Heart left ventricle (tissue), 16 donors: ENCODE data around the gene COL5A3. TPM values are rescaled to one million over a fixed set of nuclear protein-coding genes. Genes with fewer than 3 reads are reported as not detected.
"Not testable (repeated sequence)": the region's sequence is repeated elsewhere in the genome, so short reads cannot be mapped to it uniquely, and the experiment has no call there.

ENCODE experiments used
- ATAC-seq, 4 donors: fragments of 200-7000 bp; cut with Tn5 transposase; one replicate each; pipeline ENCODE4 v1.9.1; 2020 to 2022; ENCODE audit warnings: moderate library complexity in 4 of 4, mild to moderate bottlenecking in 3 of 4, moderate number of reproducible peaks in 1 of 4
- DNase-seq, 5 donors: peaks; one replicate each; pipeline ENCODE4 v3.0.0-alpha.2; 2020
- H3K27ac ChIP-seq, 12 donors: fragments of 200-600 bp; sonication (generic) in 4 of 12; one replicate each; pipeline versions ENCODE4 v1.5.0 to v1.8.0; 2016 to 2022; ENCODE audit warnings: mild to moderate bottlenecking in 2 of 12
- H3K27me3 ChIP-seq, 9 donors: fragments of 200-600 bp; sonication (generic) in 2 of 9; one replicate each; pipeline versions ENCODE4 v1.5.1 to v1.8.0; 2016 to 2022; ENCODE audit warnings: mild to moderate bottlenecking in 3 of 9
- H3K36me3 ChIP-seq, 9 donors: fragments of 200-600 bp; sonication (generic) in 2 of 9; one replicate each; pipeline versions ENCODE4 v1.5.0 to v1.8.0; 2018 to 2022; ENCODE audit warnings: mild to moderate bottlenecking in 2 of 9
- H3K4me1 ChIP-seq, 12 donors: fragments of 200-600 bp; sonication (generic) in 4 of 12; one replicate each; pipeline versions ENCODE4 v1.5.0 to v1.8.0; 2016 to 2022; ENCODE audit warnings: mild to moderate bottlenecking in 3 of 12
- H3K4me3 ChIP-seq, 12 donors: fragments of 200-600 bp; sonication (generic) in 4 of 12; one replicate each; pipeline versions ENCODE4 v1.5.0 to v1.8.0; 2017 to 2022; ENCODE audit warnings: mild to moderate bottlenecking in 9 of 12, moderate library complexity in 4 of 12
- H3K9me3 ChIP-seq, 12 donors: fragments of 200-600 bp; sonication (generic) in 4 of 12; one replicate each; pipeline versions ENCODE4 v1.5.0 to v1.8.0; 2016 to 2022; ENCODE audit warnings: mild to moderate bottlenecking in 1 of 12
- CTCF ChIP-seq, 12 donors: fragments of 200-600 bp; sonication (generic) in 4 of 12; IDR thresholded peaks; one replicate each; pipeline versions ENCODE4 v1.5.0 to v1.8.0; 2018 to 2022; ENCODE audit warnings: antibody characterized with exemption in 12 of 12, mild to moderate bottlenecking in 5 of 12
- POLR2A ChIP-seq, 2 donors: fragments of 450-650 bp; IDR thresholded peaks; one replicate each; pipeline ENCODE4 v1.6.1; 2017; ENCODE audit warnings: antibody characterized with exemption in 2 of 2, mild to moderate bottlenecking in 2 of 2, moderate library complexity in 2 of 2
- WGBS, 4 donors: extraction: QIAGEN DNeasy Blood & Tissue Kit in 2 of 4; methylation state at CpG; one replicate each; pipeline versions ENCODE4 v1.1.5 to v1.1.7; 2013 to 2018; 5-methylcytosine and 5-hydroxymethylcytosine counted together
- intact Hi-C, 10 donors: fragments of 100-400 bp; cut with DNase I; formaldehyde crosslinking; loops; one replicate each; pipeline versions ENCODE4 v1.11.1 to v1.14.2; 2022
- polyA plus RNA-seq, 2 donors: library from polyadenylated mRNA; stranded (reverse); fragments of 200-250 nt; gene quantifications; one replicate each; pipeline ENCODE4 v1.2.3, GENCODE V29; 2013
- total RNA-seq, 9 donors: library from RNA; depleted of rRNA in 2 of 9; stranded (reverse); fragments of >200 nt in 2 of 9; fragmentation: NEBNext Ultra II Directional in 3 of 9; extraction: Animal tissue kit (Norgen Biotek cat#: 25700) in 3 of 9; gene quantifications; one replicate each; pipeline versions ENCODE4 v1.1.0 to v1.2.4, GENCODE V29; 2016 to 2023
- donor health status: ischemic (EF 13 %, LVEDD 7.1; RV severe dilation, severe dysfunction).
- donor health status: healthy with polysubstance abuse.
- donor health status: DM: no; HTN: yes; CAD: no.
- donor health status: DM: no; HTN: no; CAD: no.
- donor health status: ischemic (EF 25% LVEDD 6.9; RV normal size, moderate dysfunction).
- donor health status: ischemic (EF 25% LVEDD 5.7; RV mildly dilated, moderate dysfunction).
- donor health status: healthy.
- donor health status: DM: yes; HTN: yes; CAD: no.
- donor health status: ischemic (EF 35%, LVEDD 5.7; RV mildly dilated, moderate dysfunction).
- donor health status: nonischemic (EF 11% LVEDD 7.7; RV severe dilation, severe dysfunction).
- donor health status: DM: yes; HTN: yes; CAD: no.
- donor health status: PGD.
- donor health status: ischemic (EF 29% LVEDD 5.4; RV normal size, mild dysfunction).
- donor health status: nonischemic (EF 23%, LVEDD 6.1; RV moderate dilation, normal function).

The COL5A3 gene
- total and polyA plus RNA-seq, 11 donors = 5.0 to 34.1 (median 12.2) TPM

GRCh38 chr19:10036601-10037071 lies 26.3 kb upstream of the COL5A3 start:
- Histone ChIP-seq H3K27me3 (peaks cover 0 to 50% (median 6%) of the 10 kb centered on the region in 9 donors), H3K9me3 (peaks cover 0 to 20% (median under 1%) of the 10 kb centered on the region in 12 donors)

GRCh38 chr19:10033614-10034013 lies 23.3 kb upstream of the COL5A3 start:
- WGBS, 4 donors = 70 to 83% (median 78%) methylated on average over 8 of the region's 8 CpGs
- peaks cover 0 to 52% (median 5%) of the 10 kb centered on the region in 9 donors for H3K27me3 ChIP-seq

More at GRCh38 chr19:10036601-10037071, 26.3 kb upstream of the COL5A3 start:
- no peak for TF ChIP-seq CTCF (IDR thresholded peaks at IDR 0.05)
- TF ChIP-seq POLR2A (IDR thresholded peaks at IDR 0.05) = no peak
- DNase-seq = no peak
- Histone ChIP-seq H3K36me3 (no peaks in the 10 kb centered on the region), H3K4me3 (no peak overlapping the region), H3K27ac (no peak overlapping the region), H3K4me1 (no peaks in the 10 kb centered on the region)
- WGBS, 4 donors = 58 to 70% (median 67%) methylated on average over 5 of the region's 5 CpGs
- no peak for ATAC-seq
- intact Hi-C loops = no loop called here

GRCh38 chr19:10027158-10027997 lies 17.1 kb upstream of the COL5A3 start:
- Histone ChIP-seq H3K36me3 (no peaks in the 10 kb centered on the region), H3K27me3 (peaks cover 0 to 30% (median 3%) of the 10 kb centered on the region in 9 donors), H3K9me3 (no peaks in the 10 kb centered on the region), H3K27ac (peak overlapping the region in 1 of 12 donors; percentile 20), H3K4me1 (peaks cover 0 to 9% (median 6%) of the 10 kb centered on the region in 12 donors), H3K4me3 (peak overlapping the region in 1 of 12 donors; percentile 17)
- intact Hi-C loops = loop anchor here (1.0 to 2.0 kb wide), 4 partner anchors 93 to 97 kb away; no protein-coding TSS in a partner anchor
- 8 to 15% (median 12%) methylated on average over 17 to 29 of the region's 29 CpGs for WGBS, 4 donors
- no peak for TF ChIP-seq POLR2A (IDR thresholded peaks at IDR 0.05)
- peak; percentile 88 to 97 (median 94) for TF ChIP-seq CTCF (IDR thresholded peaks at IDR 0.05)
- DNase-seq (peak; percentile 94 to 98 (median 96)), ATAC-seq (peak; percentile 97 to 99 (median 98))

More at GRCh38 chr19:10033614-10034013, 23.3 kb upstream of the COL5A3 start:
- no peak for DNase-seq
- Histone ChIP-seq H3K9me3 (no peaks in the 10 kb centered on the region), H3K27ac (no peak overlapping the region), H3K4me1 (no peaks in the 10 kb centered on the region), H3K4me3 (no peak overlapping the region), H3K36me3 (no peaks in the 10 kb centered on the region)
- no peak for ATAC-seq
- TF ChIP-seq CTCF (IDR thresholded peaks at IDR 0.05) (no peak), POLR2A (IDR thresholded peaks at IDR 0.05) (no peak)
- intact Hi-C loops = no loop called here

- no peak overlapping the region for H3K27ac ChIP-seq
- intact Hi-C loops = loop anchor here (1.0 to 2.0 kb wide), 4 partner anchors 92 to 96 kb away; no protein-coding TSS in a partner anchor
- DNase-seq (no peak), ATAC-seq (no peak)
- H3K27me3 ChIP-seq = peaks cover 0 to 23% (median 0%) of the 10 kb centered on the region in 9 donors
- TF ChIP-seq POLR2A (IDR thresholded peaks at IDR 0.05) (no peak), CTCF (IDR thresholded peaks at IDR 0.05) (no peak)
- H3K4me1 ChIP-seq = peaks cover 0 to 9% (median 6%) of the 10 kb centered on the region in 12 donors
- WGBS, 4 donors = 82 to 88% (median 86%) methylated on average over 3 of the region's 3 CpGs
- H3K36me3 ChIP-seq = no peaks in the 10 kb centered on the region
- no peak overlapping the region for H3K4me3 ChIP-seq
- no peaks in the 10 kb centered on the region for H3K9me3 ChIP-seq
These were observed 16.4 kb upstream of the COL5A3 start for GRCh38 chr19:10026744-10027143.

- H3K36me3 ChIP-seq, H3K27me3 ChIP-seq, H3K4me3 ChIP-seq, H3K27ac ChIP-seq, DNase-seq, ATAC-seq, H3K4me1 ChIP-seq, H3K9me3 ChIP-seq, intact Hi-C loops: not testable (repeated sequence)
- 79 to 91% (median 88%) methylated on average over 5 of the region's 5 CpGs for WGBS, 4 donors
These were observed 12.8 kb upstream of the COL5A3 start for GRCh38 chr19:10023096-10023495.
